K562 (cell line): ENCODE results near the gene PLEKHG4B. TPM values are rescaled to one million over a fixed set of nuclear protein-coding genes. Genes with fewer than 3 reads are reported as not detected.

Source experiments
- ATAC-seq: fragments of 200-7000 bp; cut with Tn5 transposase; 3 replicates; pipeline ENCODE4 v1.9.1; 2020; ENCODE audit warnings: moderate library complexity
- BruUV-seq: library from RNA; stranded (reverse); fragments of 400-500 nt; replicated peaks from 2 replicates; lab custom pipeline; 2021; lab: Mats Ljungman, UMichigan
- CTCF ChIA-PET: fragments of 300-600 bp; formaldehyde crosslinking; extraction: SDS; loops from one replicate; lab custom pipeline; 2021; ENCODE audit warnings: low intra/inter-chr PET ratio; lab: Yijun Ruan, JAX
- POLR2A ChIA-PET: fragments of 300-600, 350-650 bp; sonication (Branson Sonifier 250); formaldehyde crosslinking; extraction: SDS; loops from one replicate; lab custom pipeline; 2021; ENCODE audit warnings: antibody characterized with exemption, inconsistent platforms; lab: Yijun Ruan, JAX
- DNase-seq, 4 experiments: peaks; one replicate each; pipeline versions ENCODE4 v3.0.0 to v3.0.0-alpha.2; 2011 to 2018; ENCODE audit warnings: low spot score in 3 of 4, mixed read lengths in 3 of 4; ENCODE audit errors: extremely low read depth in 1 of 4
- FAIRE-seq: peaks from 2 replicates; lab custom pipeline; 2011; peaks lifted over from hg19 to GRCh38; lab: Jason Lieb, UNC
- H2AFZ ChIP-seq: 2 replicates; pipeline ENCODE4 v1.6.0; 2011; ENCODE audit warnings: low read depth, low read length, control low read depth, inconsistent platforms
- H3K27ac ChIP-seq: fragments of 200-600 bp; 3 replicates; pipeline ENCODE4 v1.8.0; 2011; ENCODE audit warnings: low read depth, mild to moderate bottlenecking, control low read depth, inconsistent platforms, low read length, moderate library complexity, mixed read lengths; ENCODE audit errors: extremely low read depth
- H3K27me3 ChIP-seq, 2 experiments: fragments of 300-600 bp in 1 of 2; 2 replicates in 1 of 2; 3 replicates in 1 of 2; pipeline versions ENCODE4 v1.6.0 to v1.8.0; 2011; ENCODE audit warnings: inconsistent platforms in 2 of 2, low read length in 2 of 2, mild to moderate bottlenecking in 1 of 2, mixed read lengths in 1 of 2, moderate library complexity in 1 of 2; ENCODE audit not compliant: control insufficient read depth in 2 of 2, insufficient read depth in 2 of 2
- H3K36me3 ChIP-seq: fragments of 300-600 bp; 3 replicates; pipeline ENCODE4 v1.8.0; 2011; ENCODE audit warnings: mild to moderate bottlenecking, low read length, inconsistent platforms; ENCODE audit not compliant: control insufficient read depth, insufficient read depth
- H3K4me1 ChIP-seq, 2 experiments: fragments of 200-600 bp in 1 of 2; replicated peaks in 1 of 2; 2 replicates in 1 of 2; 3 replicates in 1 of 2; pipeline versions ENCODE4 v1.5.1 to v1.8.0; 2011; ENCODE audit warnings: inconsistent platforms in 2 of 2, low read length in 2 of 2, mild to moderate bottlenecking in 1 of 2, mixed read lengths in 1 of 2, moderate library complexity in 1 of 2; ENCODE audit not compliant: control insufficient read depth in 2 of 2, insufficient read depth in 2 of 2
- H3K4me2 ChIP-seq: 2 replicates; pipeline ENCODE4 v1.6.1; 2011; ENCODE audit warnings: low read length, control low read depth, inconsistent platforms, mixed read lengths; ENCODE audit not compliant: insufficient read depth
- H3K4me3 ChIP-seq: fragments of 200-600 bp; sonication (generic), shearing (Covaris generic); 2 replicates; pipeline ENCODE4 v1.5.1; 2016; ENCODE audit warnings: control low read depth, inconsistent platforms
- H3K79me2 ChIP-seq: fragments of 200-600 bp; 3 replicates; pipeline ENCODE4 v1.8.0; 2011; ENCODE audit warnings: low read length, inconsistent platforms; ENCODE audit not compliant: control insufficient read depth, insufficient read depth
- H3K9ac ChIP-seq, 2 experiments: 2 replicates each; pipeline versions ENCODE4 v1.6.0 to v1.6.1; 2011; ENCODE audit warnings: low read depth in 2 of 2, low read length in 2 of 2, control low read depth in 1 of 2, inconsistent platforms in 1 of 2, mild to moderate bottlenecking in 1 of 2, mixed read lengths in 1 of 2; ENCODE audit not compliant: insufficient read depth in 1 of 2
- H3K9me1 ChIP-seq: one replicate; pipeline ENCODE4 v1.6.0; 2011; ENCODE audit warnings: inconsistent platforms, mild to moderate bottlenecking, low read length, moderate library complexity; ENCODE audit not compliant: control insufficient read depth, insufficient read depth
- H3K9me3 ChIP-seq: replicated peaks from 2 replicates; pipeline ENCODE4 v1.5.1; 2011; ENCODE audit warnings: low read depth, low read length, inconsistent platforms; ENCODE audit not compliant: control insufficient read depth, insufficient read depth
- H4K20me1 ChIP-seq: replicated peaks from 2 replicates; pipeline ENCODE4 v1.6.1; 2011; ENCODE audit warnings: low read length, inconsistent platforms, mixed read lengths; ENCODE audit not compliant: control insufficient read depth, insufficient read depth
- CBX8 ChIP-seq: fragments of 200-600 bp; sonication (generic); IDR thresholded peaks from 2 replicates; pipeline ENCODE4 v1.6.1; 2012; ENCODE audit warnings: borderline replicate concordance, mixed run types, low read depth, mild to moderate bottlenecking, moderate library complexity, mixed read lengths, low read length, control low read depth, inconsistent platforms; ENCODE audit not compliant: poor library complexity, severe bottlenecking; ENCODE audit errors: extremely low read depth
- WGBS: fragments of 100-300 bp; shearing (Covaris generic); methylation state at CpG from one replicate; pipeline ENCODE4 v1.1.6; 2016; ENCODE audit warnings: low coverage, mixed read lengths; ENCODE audit not compliant: insufficient coverage; ENCODE audit errors: missing lambda C conversion rate; 5-methylcytosine and 5-hydroxymethylcytosine counted together
- in situ Hi-C: fragments of 300-500 bp; cut with MboI; formaldehyde crosslinking; loops from 4 replicates; pipeline ENCODE4 v1.15.0; 2018; ENCODE audit warnings: inconsistent platforms, mixed read lengths
- intact Hi-C: fragments of 100-400 bp; cut with micrococcal nuclease; formaldehyde crosslinking; loops from 2 replicates; pipeline ENCODE4 v1.14.2; 2022
- polyA plus RNA-seq, 8 experiments: library from polyadenylated mRNA; depleted of rRNA in 4 of 8; stranded (reverse) in 5 of 8; unstranded in 3 of 8; fragments of >200 nt; fragmentation: Nextera tagmentation in 2 of 8; fragmentation: Illumina TruSeq in 1 of 8; extraction: Ambion mirVana in 2 of 8; extraction: Trizol in 1 of 8; gene quantifications; 2 replicates each; pipeline versions ENCODE4 v1.2.1 to v1.2.3, GENCODE V29; 2011 to 2014; ENCODE audit warnings: inconsistent platforms in 1 of 8, missing spikeins in 1 of 8
- total RNA-seq, 7 experiments: library from RNA; depleted of rRNA in 6 of 7; stranded (reverse); fragments of >200 nt in 6 of 7; fragmentation: Illumina TruSeq in 2 of 7; extraction: Trizol in 2 of 7; gene quantifications; 2 replicates each; pipeline versions ENCODE4 v1.2.1 to v1.2.3, GENCODE V29; 2011 to 2021; ENCODE audit warnings: low replicate concordance in 1 of 7
- TF ChIP-seq, protein P1 (sequence below): fragments of 250-450 bp; sonication (Bioruptor Pico); IDR thresholded peaks from 2 replicates; pipeline ENCODE4 v1.5.0; 2020; ENCODE audit warnings: mild to moderate bottlenecking, borderline replicate concordance

PLEKHG4B gene
- total and polyA plus RNA-seq, 9 of the 15 experiments (the other 6 are each of a cell fraction or from before 2014, with no cell fraction given) = 0.02 TPM; not detected in 8

DNA sequence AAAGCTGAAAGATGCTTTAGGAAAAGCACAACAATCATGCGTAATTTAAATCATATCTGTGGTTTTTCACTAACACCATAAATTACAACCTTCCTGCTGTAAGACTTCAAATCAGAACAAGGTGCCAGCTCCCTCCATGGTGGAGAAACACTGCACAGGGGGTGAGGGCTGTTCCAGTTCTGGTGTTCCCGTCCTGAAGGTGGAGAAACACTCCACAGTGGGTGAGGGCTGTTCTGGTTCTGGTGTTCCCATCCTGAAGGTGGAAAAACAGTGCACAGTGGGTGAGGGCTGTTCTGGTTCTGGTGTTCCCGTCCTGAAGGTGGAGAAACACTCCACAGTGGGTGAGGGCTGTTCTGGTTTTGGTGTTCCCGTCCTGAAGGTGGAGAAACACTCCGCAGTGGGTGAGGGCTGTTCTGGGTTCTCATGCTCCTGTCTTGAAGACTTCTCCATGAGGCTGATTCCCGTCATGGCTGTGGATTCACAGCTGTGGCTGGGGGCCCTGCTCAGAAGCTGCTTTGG lies 12.9 kb downstream of the PLEKHG4B start:
- no peak overlapping the region for H3K9ac ChIP-seq
- no peak overlapping the region for H2AFZ ChIP-seq
- 0% methylated on average over 6 of the region's 6 CpGs for WGBS
- no peaks in the 10 kb centered on the region for H3K9me1 ChIP-seq
- peaks cover 14% of the 10 kb centered on the region for H4K20me1 ChIP-seq
- H3K4me3 ChIP-seq = no peak overlapping the region
- no peak overlapping the region for H3K27ac ChIP-seq
- peak; percentile 10 for TF ChIP-seq CBX8
- TF ChIP-seq, protein P1, sequence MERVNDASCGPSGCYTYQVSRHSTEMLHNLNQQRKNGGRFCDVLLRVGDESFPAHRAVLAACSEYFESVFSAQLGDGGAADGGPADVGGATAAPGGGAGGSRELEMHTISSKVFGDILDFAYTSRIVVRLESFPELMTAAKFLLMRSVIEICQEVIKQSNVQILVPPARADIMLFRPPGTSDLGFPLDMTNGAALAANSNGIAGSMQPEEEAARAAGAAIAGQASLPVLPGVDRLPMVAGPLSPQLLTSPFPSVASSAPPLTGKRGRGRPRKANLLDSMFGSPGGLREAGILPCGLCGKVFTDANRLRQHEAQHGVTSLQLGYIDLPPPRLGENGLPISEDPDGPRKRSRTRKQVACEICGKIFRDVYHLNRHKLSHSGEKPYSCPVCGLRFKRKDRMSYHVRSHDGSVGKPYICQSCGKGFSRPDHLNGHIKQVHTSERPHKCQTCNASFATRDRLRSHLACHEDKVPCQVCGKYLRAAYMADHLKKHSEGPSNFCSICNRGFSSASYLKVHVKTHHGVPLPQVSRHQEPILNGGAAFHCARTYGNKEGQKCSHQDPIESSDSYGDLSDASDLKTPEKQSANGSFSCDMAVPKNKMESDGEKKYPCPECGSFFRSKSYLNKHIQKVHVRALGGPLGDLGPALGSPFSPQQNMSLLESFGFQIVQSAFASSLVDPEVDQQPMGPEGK = no peak
- no peaks in the 10 kb centered on the region for H3K9me3 ChIP-seq
- FAIRE-seq = no peak
- ChIA-PET CTCF (no interaction called here), POLR2A (interaction anchor here (0.6 to 1.4 kb wide), 3 partner anchors 19 to 455 kb away, joined by 3 read pairs; no protein-coding TSS in a partner anchor)
- no peak overlapping the region for H3K4me2 ChIP-seq
- no peak for DNase-seq
- no peaks in the 10 kb centered on the region for H3K4me1 ChIP-seq
- peaks cover 33 to 58% of the 10 kb centered on the region in 2 experiments; a peak in 4 of 5 replicates for H3K27me3 ChIP-seq
- no peaks in the 10 kb centered on the region for H3K36me3 ChIP-seq
- intact Hi-C loops (no loop called here), in situ Hi-C loops (no loop called here)
- no peaks in the 10 kb centered on the region for H3K79me2 ChIP-seq
- BruUV-seq = no TSS peak
- no peak for ATAC-seq
